GM12872 (cell line): ENCODE results near the gene OR10G2.

Experiments used
- TF ChIP-seq, protein P1 (sequence below): IDR thresholded peaks from 3 replicates; pipeline ENCODE4 v1.5.1; 2011; ENCODE audit warnings: low read depth, mild to moderate bottlenecking, low read length, moderate library complexity; ENCODE audit not compliant: insufficient read depth

Gene OR10G2

DNA sequence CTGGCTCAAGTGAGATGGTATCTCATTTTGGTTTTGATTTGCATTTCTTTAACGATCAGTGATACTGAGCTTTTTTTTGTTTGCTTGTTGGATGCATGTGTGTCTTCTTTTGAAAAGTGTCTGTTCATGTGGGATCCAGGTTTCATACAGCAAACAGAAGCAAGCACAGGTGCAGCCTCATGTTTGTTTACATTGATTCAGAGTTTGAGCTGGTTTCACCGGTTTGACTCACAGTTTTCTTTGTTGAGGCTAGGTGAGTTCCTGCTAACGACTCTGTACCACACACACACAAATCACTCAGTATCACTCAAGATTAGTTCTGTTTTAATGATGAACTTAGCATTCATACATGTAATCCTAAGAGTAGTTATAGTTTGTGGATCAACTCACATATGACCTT lies 3.7 kb downstream of the OR10G2 start:
- TF ChIP-seq, protein P1, sequence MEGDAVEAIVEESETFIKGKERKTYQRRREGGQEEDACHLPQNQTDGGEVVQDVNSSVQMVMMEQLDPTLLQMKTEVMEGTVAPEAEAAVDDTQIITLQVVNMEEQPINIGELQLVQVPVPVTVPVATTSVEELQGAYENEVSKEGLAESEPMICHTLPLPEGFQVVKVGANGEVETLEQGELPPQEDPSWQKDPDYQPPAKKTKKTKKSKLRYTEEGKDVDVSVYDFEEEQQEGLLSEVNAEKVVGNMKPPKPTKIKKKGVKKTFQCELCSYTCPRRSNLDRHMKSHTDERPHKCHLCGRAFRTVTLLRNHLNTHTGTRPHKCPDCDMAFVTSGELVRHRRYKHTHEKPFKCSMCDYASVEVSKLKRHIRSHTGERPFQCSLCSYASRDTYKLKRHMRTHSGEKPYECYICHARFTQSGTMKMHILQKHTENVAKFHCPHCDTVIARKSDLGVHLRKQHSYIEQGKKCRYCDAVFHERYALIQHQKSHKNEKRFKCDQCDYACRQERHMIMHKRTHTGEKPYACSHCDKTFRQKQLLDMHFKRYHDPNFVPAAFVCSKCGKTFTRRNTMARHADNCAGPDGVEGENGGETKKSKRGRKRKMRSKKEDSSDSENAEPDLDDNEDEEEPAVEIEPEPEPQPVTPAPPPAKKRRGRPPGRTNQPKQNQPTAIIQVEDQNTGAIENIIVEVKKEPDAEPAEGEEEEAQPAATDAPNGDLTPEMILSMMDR: no peak

DNA sequence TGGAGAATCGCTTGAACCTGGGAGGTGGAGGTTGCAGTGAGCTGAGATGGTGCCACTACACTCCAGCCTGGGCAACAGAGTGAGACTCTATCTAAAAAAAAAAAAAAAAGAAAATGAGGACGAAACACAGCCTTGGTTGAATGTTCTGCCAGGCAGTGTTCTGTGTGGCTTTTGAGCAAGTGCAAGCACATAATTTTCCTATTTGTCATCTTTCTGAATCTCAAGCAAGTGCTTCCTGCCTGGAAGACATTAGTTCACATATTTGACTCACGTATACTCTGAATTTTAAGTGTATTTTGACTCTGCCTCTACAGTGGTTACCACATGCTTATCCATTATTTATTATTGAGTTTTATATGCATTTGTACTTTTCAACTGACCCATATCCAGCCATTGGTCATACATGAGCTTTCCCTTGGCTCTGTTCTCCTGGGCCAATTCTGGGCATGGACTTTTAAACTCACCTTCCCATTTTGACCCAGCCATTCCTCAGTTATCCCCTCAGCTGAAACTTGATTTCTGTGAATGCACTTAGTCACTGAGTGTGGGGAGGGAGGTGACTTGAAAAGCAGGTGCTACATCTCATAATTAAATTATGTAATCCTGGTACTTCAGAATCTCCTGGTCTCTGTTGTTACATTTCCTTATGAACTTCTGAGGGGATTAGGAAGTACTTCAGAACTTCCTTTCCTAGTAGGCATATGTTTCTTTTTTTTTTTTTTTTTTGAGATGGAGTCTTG lies 8.1 kb downstream of the OR10G2 start:
- TF ChIP-seq, protein P1: no peak

DNA sequence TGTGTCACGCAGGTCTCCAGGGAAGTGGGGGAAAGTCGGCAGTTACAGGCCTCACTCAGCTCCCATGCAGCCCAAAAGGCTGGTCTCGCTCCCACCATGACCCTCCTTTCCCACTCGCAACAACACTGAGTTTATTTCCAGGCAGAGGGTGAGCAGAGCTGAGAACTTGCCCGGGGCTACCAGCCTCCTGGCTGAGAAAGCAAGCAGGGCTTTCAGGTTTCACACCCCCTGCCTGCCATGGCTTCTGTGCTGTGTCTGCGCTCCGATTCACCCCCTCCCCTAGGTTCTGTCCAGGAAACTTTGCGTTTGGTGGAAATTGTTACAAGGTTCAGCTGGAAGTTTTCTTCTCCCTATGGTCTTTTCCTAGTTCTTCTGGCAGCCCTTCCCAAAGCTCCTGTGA lies 17.1 kb downstream of the OR10G2 start:
- TF ChIP-seq, protein P1: no peak

DNA sequence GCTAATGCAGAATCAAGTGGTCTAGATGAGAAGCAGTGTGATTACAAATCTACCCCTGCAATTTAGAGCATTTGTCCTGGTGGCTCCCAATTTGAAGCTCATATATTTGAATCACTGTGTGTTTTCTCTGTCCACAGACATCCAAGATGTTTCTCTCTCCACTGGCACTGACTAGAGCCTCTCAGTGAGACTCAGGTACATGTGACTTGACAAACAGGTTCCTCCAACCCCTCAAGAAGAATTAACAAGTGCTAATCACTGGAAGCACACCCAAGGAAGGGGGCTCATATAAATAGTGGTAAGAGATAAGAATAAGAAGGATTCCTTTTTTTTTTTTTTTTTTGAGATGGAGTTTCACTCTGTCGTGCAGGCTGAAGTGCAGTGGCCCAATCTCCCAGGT lies 20.5 kb downstream of the OR10G2 start:
- TF ChIP-seq, protein P1: no peak

DNA sequence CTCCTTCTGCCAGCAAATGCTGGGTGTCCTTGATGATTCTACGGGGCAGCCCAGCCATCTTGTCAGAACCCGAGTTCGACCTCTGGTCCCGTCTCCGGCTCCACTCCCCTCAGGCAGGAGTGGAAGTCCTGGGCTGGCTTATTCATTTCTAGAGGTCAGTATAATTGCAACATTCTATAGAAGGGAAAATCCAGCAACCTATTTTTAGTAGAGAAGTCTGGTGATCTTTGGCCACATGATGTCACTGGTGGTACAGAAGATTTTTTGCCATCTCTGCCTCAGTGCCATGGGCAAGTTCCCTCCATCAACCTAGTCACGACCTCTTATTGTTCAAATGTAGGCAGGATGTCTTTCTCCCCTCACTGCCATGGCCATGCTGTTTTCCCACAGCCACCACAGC lies 22.4 kb downstream of the OR10G2 start:
- TF ChIP-seq, protein P1: no peak

DNA sequence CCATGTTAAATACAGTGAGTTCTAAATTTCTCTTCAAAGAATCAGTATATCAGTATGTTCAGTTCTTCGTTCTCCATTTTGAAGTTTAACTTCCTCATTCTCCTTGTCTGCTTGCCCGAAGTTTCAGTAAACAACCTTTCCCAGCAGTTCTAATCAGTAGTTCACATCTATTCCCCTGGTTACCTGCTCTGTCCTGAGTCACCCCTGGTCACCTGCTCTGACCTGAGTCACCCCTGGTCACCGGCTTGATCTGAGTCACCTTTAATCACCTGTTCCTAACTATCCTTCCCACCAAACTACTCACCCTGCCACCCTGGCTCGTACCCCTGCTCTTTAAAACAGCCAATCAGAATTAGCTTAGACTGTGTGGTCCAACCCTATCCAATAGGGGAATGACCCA lies 45.4 kb downstream of the OR10G2 start:
- TF ChIP-seq, protein P1: no peak
